HCEC 1CT (cell line): Measurements from ENCODE around the gene PTPN20.

Experiments used
- DNase-seq: peaks from one replicate; pipeline ENCODE4 v3.0.0-alpha.2; 2017

Gene PTPN20

DNA sequence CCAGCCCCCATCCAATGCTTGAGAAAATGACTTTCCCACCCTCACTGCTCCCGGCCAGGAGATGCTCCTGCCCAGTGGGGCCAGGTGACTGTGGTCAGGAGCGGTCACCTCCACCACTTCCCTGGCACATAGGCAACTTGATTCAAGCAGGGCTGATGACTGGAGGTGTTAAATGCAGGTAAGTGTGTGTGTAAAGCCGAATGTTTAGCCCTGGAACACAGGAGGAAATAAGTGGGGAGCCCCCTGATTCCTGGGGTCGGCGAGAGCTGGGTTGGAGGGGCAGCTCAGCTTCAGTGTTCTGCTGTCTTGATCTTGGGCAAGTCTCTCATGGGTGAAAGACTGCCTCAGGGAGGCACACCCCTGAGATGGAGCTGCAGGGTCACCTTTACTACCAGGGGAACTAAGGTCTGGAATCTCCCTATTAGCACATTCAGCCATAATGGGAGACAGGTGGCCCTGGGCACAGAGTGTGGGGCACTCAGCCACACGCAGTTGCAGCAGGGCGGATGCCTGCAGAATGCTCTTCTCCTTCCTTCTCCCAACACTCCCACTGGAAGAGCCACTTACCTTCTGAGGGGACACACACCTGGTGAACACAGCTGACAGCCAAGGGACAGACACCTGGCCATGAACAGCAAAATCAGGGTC is 124.1 kb downstream of the PTPN20 start:
- DNase-seq = no peak

DNA sequence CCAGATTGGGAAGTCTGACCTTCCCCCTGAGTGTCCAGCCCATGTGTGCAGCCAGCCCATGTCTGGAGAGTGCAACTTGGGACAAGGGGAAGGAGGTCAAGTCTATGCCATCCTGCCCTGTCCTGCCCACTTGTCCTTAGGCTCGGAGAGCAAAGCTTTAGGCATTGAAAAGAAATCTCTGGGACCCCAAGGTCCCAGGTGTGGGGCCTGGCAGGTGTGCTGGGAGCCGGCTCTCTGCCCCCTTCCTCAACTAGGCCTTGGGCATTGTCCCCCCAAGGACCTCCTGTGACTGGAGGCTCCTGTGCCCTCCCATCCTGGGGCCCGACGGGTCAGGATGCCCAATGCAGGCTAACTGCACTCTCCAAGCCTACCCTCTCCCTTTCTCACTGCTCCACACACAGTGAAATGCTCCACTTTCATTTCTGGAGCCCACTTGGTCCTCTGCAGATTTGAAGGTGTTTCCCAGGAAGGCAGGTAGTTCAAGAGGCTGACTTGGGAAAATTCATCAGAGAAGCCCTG is 124.7 kb downstream of the PTPN20 start:
- no peak for DNase-seq

DNA sequence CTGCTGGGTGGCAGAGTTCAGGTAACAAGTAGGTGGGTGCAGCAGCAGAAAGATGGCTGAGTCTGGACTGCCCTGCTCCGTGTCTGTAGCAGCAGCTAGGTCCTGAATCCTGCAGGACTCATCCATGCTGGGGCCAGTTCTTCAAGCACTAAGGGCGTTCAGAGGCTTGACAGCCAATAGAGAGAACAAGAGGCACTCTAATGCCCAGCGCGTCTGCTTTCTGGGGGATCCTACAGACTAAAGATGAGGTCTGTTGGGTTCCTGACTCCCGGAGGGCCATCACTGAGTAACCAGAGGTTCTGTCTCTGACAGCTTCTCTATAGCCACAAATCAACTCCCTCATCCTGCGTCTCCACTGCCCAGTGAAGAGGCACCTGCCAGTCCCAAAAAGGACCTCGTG is 125.5 kb downstream of the PTPN20 start:
- no peak for DNase-seq

DNA sequence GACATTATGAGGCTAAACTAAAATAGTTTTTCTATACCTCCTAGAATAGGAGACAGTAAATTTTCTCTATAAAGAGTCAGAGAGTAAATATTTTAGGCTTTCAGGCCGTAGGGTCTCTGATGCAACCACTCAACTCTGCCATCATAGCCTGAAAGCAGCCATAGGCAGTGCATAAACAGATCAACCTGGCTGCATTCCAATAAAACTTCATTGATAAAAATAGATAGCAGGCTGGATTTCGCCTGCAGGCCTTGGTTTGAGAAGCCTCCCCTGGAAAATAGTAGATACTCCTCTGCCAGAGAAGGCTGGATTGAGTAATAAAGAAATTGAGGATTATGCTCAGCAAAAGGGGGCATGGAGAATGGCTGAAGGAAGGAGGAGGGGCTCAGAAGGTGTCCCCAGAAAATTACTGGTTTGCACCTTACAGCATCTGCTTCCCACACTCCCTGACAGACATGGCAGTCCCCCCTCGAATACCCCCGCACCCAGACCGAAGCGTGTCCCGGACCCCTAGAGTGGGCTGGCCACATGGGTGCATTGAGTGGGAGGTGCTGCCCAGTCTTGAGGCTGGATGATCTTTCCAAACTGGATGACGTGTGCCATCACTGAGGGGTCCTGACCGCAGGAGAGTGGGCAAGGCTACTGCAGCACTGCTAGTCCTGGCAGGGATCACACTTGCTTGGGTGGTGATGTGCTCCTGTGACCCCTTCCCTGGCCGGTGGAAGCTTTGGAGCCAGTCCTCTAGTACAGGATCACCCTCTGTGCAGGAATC is 126.6 kb downstream of the PTPN20 start:
- no peak for DNase-seq

DNA sequence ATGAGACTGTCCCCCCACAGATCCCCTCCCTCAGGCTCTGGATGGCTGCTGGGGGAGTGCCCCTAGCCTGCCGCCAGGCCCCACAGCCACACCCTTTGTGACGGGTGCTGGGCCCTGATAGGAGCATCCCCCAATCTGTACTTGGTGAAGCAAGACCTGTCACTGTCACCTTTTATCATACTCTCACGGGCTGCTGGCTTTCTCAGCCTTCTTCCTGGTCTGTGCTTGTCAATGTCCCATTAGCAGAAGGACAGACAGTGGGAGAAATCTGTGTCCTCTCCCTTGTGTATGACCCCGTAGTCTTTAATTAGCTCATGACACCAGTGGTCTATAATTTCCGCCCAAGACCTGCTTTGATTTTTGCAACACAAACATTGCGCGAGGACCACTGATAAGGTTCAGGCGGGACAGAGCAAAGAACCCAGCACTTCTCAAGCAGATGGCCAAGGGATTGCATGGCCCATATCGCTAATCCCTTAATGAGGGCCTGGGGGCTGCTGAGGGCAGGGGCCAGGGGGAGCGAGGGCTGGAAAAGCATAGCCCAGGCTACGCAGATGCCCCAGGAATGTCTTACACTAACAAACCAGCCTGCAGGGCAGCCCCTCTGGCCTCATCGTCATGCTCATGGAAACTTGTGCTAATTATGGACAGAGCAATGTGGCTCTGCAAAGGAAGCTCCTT is 127.8 kb downstream of the PTPN20 start:
- DNase-seq = no peak

DNA sequence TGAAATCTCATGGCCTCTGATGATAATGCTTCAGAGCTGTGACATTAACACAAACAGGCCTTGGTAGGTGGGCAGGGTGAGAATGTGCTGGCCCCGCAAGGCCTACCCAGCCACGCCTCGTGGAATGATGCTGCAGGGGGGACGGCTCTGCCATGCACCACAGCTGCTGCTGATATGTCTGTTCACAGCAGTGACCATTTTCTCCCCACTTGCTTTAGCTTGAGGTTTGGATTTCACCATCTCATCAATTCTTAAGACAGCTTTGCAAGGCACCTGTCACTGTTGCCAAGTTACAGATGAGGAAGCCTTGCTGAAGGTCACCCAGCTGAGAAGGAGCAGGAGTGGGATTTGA is 128.3 kb downstream of the PTPN20 start:
- DNase-seq = no peak

DNA sequence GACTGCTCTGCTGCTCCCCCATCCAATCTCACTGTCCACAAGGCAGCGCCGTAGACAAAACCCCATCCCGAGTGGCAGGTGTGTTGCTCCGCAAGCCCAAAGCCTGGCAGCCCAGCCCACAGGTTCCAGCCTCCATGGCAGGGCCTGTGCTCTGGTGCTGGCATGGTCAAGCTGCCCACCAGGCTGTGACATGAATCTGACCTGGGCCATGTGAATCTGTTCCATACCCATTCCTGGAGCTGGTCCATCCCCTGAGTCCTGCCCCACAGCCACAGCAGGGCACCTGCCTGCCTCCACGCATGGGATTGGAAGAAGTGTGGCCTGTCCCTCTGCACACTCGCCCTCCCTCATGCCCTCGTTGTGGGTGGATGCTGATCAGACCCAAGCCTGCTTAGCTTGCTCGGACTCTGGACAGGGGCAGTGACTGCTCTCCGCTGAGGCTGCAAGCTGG is 128.8 kb downstream of the PTPN20 start:
- DNase-seq = no peak

DNA sequence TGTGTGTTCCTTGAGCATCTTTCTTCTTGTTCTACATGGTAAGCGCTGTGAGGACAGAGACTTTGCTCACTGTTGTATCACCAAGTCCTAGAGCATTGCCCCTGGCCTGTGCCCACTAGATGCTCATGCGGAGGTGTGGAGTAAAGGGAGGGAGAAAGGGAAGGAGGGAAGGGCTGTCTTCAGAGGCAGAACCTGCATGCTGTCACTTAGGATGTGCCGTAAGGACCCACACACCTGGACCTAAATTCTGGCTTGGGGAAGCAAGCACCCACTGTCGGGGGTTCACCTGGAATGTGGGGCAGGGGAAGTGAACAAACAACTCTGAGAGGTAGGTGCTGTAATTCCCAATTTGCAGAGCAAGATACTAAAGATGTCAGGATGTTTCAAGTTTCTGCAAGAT is 129.5 kb downstream of the PTPN20 start:
- no peak for DNase-seq

DNA sequence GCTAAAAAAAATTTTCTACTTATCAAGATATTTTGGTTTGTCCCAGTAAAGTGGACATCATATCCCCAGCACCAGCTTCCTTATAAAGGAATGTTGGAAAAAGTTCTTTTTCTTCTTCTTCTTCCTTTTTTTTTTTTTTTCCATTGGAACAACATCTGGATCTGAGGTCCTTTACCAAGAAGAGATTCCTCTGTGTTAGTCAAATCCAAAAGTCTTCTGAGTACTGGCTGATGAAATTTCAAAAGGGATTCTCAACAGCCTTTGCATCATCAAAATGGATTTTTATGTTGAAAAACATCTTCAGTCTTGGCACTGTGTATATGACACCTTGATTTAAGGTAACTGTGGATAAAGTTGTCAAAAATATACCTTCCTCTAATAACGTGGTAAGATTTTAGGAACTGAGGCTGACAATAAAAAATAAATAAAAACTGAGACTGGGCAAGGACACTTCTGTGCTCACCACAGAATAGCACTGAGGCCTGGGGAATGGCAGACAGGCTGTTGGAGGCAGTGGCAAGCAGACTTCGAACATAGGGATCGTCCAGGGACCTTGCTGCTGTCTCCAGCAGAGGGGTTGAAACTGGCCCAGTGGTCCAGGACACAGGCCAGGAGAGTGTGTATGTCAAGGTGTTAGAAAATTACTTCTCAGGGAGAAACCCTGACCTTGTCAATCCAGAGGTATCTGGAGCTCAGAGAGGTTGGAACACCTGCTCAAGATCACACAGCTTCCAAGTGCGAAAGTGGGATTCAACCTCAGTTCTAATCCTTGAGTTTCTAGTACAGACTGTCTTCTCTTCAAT is 130.4 kb downstream of the PTPN20 start:
- no peak for DNase-seq

DNA sequence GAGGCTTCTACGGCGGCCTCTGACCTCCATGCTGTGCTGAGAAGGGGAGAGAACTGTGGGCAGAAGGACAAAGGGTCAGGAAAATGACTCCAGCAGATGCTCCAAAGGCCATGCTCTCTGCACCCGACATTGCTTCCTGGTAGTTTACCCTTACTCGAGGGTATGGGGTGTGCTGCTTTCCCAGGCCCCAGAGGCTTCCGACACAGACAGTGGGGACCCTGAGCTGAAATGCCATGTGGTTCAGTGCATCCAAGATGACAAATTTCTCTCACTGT is 130.9 kb downstream of the PTPN20 start:
- DNase-seq = no peak

DNA sequence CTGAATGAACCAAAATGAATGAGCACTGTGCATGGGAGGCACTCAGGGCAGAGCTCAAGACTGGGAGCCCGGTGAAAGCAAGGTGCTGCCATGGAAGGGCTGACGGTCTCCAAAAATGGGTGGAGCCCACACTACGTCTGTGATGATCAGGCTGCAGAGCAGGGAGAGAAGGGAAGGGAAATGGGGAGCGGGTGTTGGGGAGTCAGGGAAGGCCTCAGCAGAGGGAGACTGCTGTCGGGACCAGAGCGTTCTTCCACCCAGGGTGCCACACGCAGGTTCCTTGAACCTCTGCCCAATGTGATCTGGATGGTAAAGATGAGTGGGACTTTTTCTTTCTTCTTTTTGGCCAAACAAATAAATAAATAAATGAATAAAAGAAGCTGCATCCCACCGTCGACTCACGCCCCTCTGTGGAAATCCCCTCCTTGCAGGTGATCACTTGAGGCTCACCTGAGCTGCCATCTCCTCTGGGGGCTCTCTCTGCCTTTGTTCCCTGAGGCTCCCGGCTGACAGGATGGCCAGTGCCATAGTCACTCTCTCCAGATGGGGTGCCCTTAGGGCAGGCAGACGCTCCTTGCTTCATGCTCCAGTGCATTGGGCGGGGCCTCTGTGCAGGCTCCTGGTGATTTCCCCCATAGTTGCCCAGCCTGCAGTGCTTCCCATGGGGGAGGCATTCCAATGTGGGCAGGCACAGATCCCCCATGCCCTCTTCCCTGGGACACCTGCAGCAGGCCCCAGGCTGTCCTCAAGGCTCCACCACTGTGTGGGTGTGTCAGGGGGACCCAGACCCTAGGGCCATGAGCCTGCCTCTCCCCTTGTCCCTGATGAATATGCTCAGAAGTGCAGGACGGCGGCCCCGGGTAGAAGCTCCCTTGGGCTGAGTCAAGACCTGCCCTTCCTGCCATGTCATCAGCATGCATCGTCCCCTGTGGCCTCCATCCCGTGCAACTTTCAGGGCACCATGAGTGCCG is 131.8 kb downstream of the PTPN20 start:
- DNase-seq = no peak

DNA sequence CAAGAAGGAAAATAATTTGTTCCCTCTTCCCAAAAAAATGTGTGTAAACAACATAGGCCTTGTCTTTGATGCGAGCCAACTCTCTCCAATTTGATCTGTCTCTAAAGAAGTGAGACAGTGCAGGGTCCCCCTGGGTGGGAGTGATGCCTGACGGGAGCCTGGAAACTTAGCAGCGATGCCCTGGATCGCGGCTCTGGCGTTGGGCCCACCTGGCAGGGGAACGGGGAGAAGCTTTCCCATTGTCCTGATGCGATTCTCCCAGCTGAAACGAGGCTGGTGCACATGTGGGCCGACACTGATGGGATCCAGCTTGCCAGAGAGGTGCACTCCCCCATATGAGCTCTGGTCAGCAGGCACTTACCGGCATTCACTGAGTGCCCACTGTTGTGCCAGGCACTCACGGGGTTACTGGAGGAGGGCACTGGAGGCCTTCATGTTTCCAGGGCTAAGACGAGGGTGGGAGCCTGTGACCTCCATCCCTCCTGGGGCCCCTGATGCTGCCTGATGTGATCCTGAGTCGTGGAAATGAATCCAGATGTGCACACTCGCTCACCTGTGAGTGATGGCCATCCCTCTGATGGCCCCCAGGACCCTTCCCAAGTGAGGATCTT is 132.8 kb downstream of the PTPN20 start:
- DNase-seq = no peak

DNA sequence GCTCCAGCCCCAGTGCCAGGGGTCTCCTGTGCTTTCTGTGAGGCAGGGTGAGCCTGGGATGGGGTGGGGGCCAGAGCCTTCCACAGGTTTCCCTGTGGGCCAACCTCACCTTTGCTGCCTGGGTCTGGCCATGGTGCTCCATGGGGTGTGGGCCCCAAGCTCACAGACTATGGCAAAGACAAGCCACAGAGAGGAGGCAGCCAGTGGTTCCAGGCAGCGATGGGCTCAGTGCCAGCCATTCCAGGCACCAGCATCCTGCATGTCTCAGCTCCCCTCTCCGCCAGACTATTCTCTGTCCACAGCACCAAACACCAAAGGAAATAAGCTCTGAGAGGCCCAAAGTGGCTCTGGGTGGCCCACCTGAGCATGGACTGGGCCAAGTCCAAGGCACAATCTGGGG is 133.5 kb downstream of the PTPN20 start:
- no peak for DNase-seq

DNA sequence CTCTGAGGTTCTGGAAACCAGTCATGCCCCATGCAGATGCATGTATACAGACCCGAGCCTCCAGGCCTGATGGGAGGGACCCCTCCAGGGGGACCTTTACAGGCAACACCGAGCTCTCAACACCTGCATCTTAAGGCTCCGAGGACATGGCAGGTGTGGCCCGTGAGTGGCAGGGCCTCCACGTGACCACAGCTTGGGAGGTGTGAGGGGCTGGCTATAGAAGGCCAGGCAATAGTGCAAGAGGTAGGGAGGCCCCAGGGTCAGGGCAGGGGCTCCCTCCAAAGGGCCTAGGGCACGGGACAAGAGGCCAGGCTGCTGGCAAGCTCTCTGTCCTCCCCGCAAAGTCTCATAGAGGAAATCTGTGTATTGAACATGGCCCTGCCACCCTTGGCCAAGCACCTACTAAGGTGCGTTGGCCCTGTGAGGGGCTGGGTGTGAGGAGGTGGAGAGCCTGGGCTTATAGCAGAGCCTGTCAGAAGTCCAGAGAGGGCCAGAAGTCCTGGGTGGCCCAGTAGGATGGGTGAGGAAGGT is 134.2 kb downstream of the PTPN20 start:
- no peak for DNase-seq

DNA sequence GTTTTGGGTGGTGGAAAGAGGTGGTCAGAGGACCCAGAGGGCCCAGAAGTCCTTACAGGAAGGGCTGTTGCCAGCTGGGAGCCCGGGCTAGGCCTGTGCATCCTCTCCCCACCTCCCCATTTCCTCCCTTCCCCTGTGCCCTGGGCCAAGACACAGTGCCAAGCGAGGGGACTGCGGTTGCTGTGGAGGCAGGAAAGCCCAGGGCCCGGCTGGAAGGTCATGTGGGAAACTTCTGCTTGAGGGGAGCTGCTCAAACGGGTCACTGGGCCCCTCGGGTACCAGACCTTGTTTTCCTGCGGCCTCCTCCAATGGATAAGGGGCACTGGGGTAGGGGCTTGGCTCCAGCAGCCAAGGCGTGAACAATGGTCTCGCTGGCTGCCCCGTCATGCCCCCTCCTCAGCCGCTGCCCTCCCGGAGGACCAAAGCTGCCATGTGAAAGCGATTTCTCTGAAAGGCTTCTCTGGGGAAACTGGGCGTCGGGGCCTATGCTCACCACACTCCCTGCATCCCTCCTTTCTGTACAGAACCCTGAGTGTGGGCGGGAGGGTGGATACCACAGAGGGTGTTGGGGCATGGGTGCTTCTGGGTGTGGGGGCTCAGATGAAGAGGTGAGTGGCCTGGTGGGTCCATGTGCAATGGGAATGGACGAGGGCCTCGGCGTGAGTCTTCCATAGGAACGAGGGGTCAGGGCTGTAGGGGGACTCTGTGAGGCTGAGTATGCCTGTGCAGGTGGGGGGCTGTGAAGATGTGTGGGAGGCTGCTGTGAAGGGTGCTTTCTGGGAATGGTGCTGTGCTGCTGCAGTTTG is 135.3 kb downstream of the PTPN20 start:
- no peak for DNase-seq

DNA sequence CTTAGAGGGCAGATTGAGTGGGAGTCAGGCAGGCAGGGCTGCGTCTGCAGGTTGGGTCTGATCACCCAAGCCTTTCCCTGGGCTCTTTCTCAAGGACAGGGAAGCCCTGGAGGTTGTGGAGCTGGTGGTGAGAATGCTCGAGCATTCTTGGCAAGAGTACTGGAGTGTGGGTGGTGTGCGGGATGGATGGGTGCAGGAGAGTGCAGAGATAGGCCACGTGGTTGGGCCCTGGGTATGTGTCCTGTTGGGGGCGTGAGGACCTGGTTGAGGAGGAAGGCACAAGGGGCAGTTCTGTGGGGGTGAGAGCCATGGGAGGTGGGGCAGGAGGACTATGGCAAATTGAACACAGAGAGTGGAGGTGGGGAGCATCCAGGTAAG is 135.9 kb downstream of the PTPN20 start:
- no peak for DNase-seq

DNA sequence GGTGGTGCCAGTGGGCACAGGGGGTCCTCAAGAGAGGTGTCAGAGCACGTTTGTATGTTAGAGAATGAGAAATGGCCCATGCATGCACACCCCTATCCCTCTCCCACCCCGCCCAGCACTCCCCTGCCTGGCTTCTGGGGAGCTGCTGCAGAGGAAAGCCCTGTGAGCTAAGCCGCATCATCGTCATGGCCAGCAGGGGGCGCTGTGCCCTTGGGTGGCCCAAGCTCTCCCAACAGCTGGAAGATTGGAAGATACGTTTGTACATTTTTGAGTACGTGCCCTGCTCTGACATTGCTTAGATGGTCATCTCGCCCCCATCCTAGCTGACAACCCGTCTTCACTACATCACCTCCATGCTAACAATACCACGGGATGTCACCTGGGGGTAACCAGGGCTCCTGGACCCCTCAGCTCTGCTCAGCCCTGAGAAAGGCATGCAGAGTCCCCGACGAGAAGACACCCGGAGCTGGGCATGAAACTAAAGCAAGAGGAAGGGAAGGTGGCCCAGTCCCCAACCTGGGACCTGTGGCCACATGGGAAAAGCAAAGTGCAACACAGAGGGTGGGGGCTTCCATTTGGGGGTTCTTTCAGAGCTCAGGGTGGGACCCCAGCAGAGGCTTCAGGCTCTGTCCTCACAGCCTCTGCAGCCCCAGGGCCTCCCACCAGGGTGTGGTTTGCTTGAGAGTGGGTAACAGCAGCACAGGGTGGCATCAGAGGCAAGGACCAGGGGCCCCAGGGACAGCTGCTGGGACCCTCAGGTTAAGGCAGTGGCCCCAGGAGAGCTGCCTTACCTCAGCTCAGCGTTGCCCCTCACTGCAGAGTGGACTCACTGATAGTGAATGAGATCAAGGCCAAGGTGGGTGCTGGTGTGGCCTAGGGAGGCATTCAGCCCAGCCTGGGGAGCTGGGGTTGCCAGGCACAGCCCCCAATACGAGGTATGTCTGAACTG is 136.6 kb downstream of the PTPN20 start:
- DNase-seq = peak; percentile 43

DNA sequence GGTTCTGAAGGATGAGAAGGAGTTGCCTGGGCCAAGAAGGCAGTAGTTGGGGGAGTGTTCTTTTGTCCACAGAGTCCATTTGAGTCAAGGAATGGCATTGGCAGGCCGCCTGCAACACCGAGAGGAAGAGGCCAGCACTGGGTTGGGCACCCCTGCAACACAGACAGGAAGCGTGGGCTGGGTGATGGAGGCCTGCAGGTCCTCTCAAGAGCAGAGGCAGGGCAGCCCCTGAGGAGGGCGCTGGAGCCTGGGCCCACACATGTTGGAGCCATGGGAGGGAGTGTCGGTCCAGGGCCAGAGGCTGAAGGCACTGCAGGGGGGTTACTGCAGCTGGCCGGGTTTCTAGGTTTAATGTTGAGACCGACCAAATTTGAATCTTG is 137.3 kb downstream of the PTPN20 start:
- no peak for DNase-seq
